GM23338 (cell line): ENCODE measurements around the gene TNFAIP3. TPM values are rescaled to one million over a fixed set of nuclear protein-coding genes. Genes with fewer than 3 reads are reported as not detected.

Source experiments
- ATAC-seq: fragments of 200-7000 bp; cut with Tn5 transposase; 3 replicates; pipeline ENCODE4 v1.9.1; 2020
- DNase-seq: peaks from one replicate; pipeline ENCODE4 v3.0.0-alpha.2; 2015; ENCODE audit warnings: low spot score
- H2AFZ ChIP-seq: fragments of 200-600 bp; sonication (generic); 2 replicates; pipeline ENCODE4 v1.8.0; 2016; ENCODE audit warnings: antibody characterized with exemption, mild to moderate bottlenecking, moderate library complexity
- H3F3A ChIP-seq: fragments of 200-600 bp; sonication (generic); replicated peaks from 2 replicates; pipeline ENCODE4 v1.8.0; 2017; ENCODE audit warnings: antibody characterized with exemption, mixed run types, low read depth
- H3K27ac ChIP-seq: fragments of 200-600 bp; sonication (generic); 2 replicates; pipeline ENCODE4 v1.6.1; 2016; ENCODE audit warnings: low read depth
- H3K27me3 ChIP-seq: fragments of 200-600 bp; sonication (generic); 2 replicates; pipeline ENCODE4 v1.8.0; 2016; ENCODE audit warnings: mild to moderate bottlenecking, mixed run types, moderate library complexity; ENCODE audit not compliant: insufficient read depth
- H3K36me3 ChIP-seq: fragments of 200-600 bp; sonication (generic); 2 replicates; pipeline ENCODE4 v1.8.0; 2016; ENCODE audit warnings: mild to moderate bottlenecking; ENCODE audit not compliant: insufficient read depth
- H3K4me1 ChIP-seq: fragments of 200-600 bp; sonication (generic); 2 replicates; pipeline ENCODE4 v1.8.0; 2016; ENCODE audit warnings: mild to moderate bottlenecking, moderate library complexity; ENCODE audit not compliant: insufficient read depth
- H3K4me2 ChIP-seq: fragments of 200-600 bp; sonication (generic); 2 replicates; pipeline ENCODE4 v1.7.1; 2017; ENCODE audit warnings: mixed run types
- H3K4me3 ChIP-seq: fragments of 200-600 bp; sonication (generic); 2 replicates; pipeline ENCODE4 v1.6.1; 2016; ENCODE audit warnings: mixed run types
- H3K79me2 ChIP-seq: fragments of 200-600 bp; sonication (generic); replicated peaks from 2 replicates; pipeline ENCODE4 v1.8.0; 2017; ENCODE audit warnings: mild to moderate bottlenecking; ENCODE audit not compliant: insufficient read depth
- H3K9me2 ChIP-seq: fragments of 200-600 bp; sonication (generic); 2 replicates; pipeline ENCODE4 v1.8.0; 2017; ENCODE audit not compliant: insufficient read depth
- H4K20me1 ChIP-seq: fragments of 200-600 bp; sonication (generic); replicated peaks from 2 replicates; pipeline ENCODE4 v1.8.0; 2017; ENCODE audit warnings: mild to moderate bottlenecking; ENCODE audit not compliant: insufficient read depth
- H3K27ac Mint-ChIP-seq: 2 replicates; pipeline ENCODE4 v1.8.0; 2020; ENCODE audit warnings: inconsistent platforms, mild to moderate bottlenecking, moderate library complexity, mixed read lengths
- H3K27me3 Mint-ChIP-seq: 3 replicates; pipeline ENCODE4 v1.8.0; 2022; ENCODE audit warnings: low read depth, mild to moderate bottlenecking, moderate library complexity, mixed read lengths, inconsistent platforms; ENCODE audit not compliant: insufficient read depth, poor library complexity
- H3K36me3 Mint-ChIP-seq: 3 replicates; pipeline ENCODE4 v1.8.0; 2021; ENCODE audit warnings: low read depth, mild to moderate bottlenecking, inconsistent platforms, moderate library complexity, mixed read lengths
- H3K4me1 Mint-ChIP-seq: 3 replicates; pipeline ENCODE4 v1.8.0; 2020; ENCODE audit warnings: mild to moderate bottlenecking, inconsistent platforms, mixed read lengths
- H3K4me3 Mint-ChIP-seq: 3 replicates; pipeline ENCODE4 v1.8.0; 2021; ENCODE audit warnings: moderate library complexity, mild to moderate bottlenecking, inconsistent platforms, mixed read lengths
- H3K9me3 Mint-ChIP-seq: 3 replicates; pipeline ENCODE4 v1.8.0; 2020; ENCODE audit warnings: moderate library complexity, mild to moderate bottlenecking, inconsistent platforms, mixed read lengths
- CREB1 ChIP-seq: fragments of 250-450 bp; sonication (Bioruptor Pico); IDR thresholded peaks from 2 replicates; pipeline ENCODE4 v1.5.0; 2020; ENCODE audit warnings: low read depth, mild to moderate bottlenecking, moderate library complexity
- EZH2 ChIP-seq: fragments of 200-600 bp; sonication (generic); IDR thresholded peaks from one replicate; pipeline ENCODE4 v1.8.0; 2017; ENCODE audit warnings: antibody characterized with exemption, mild to moderate bottlenecking, low read depth; ENCODE audit not compliant: unreplicated experiment
- EZH2phosphoT487 ChIP-seq: fragments of 200-600 bp; sonication (generic); IDR thresholded peaks from one replicate; pipeline ENCODE4 v1.8.1; 2018; ENCODE audit warnings: antibody characterized with exemption; ENCODE audit not compliant: unreplicated experiment
- JUNB ChIP-seq: IDR thresholded peaks from one replicate; pipeline ENCODE4 v1.6.1; 2016; ENCODE audit warnings: antibody characterized with exemption; ENCODE audit not compliant: unreplicated experiment
- NANOG ChIP-seq: IDR thresholded peaks from 2 replicates; pipeline ENCODE4 v1.6.1; 2016; ENCODE audit warnings: antibody characterized with exemption, borderline replicate concordance
- POLR2AphosphoS5 ChIP-seq: IDR thresholded peaks from 2 replicates; pipeline ENCODE4 v1.6.1; 2016; ENCODE audit warnings: antibody characterized with exemption, low read depth
- STAT1 ChIP-seq: IDR thresholded peaks from one replicate; pipeline ENCODE4 v1.6.1; 2016; ENCODE audit warnings: antibody characterized with exemption; ENCODE audit not compliant: unreplicated experiment
- ZNF114 ChIP-seq: fragments of 250-450 bp; sonication (Bioruptor Pico); IDR thresholded peaks from 2 replicates; pipeline ENCODE4 v1.5.0; 2020; ENCODE audit warnings: mild to moderate bottlenecking, moderate library complexity
- ZNF331 ChIP-seq: fragments of 250-450 bp; sonication (Bioruptor Pico); IDR thresholded peaks from 2 replicates; pipeline ENCODE4 v1.5.0; 2020; ENCODE audit warnings: low read depth, mild to moderate bottlenecking, moderate library complexity
- ZNF462 ChIP-seq: fragments of 250-450 bp; sonication (Bioruptor Pico); IDR thresholded peaks from 2 replicates; pipeline ENCODE4 v1.5.0; 2020; ENCODE audit warnings: mild to moderate bottlenecking, moderate library complexity
- polyA plus RNA-seq: library from polyadenylated mRNA; unstranded; fragments of >200 nt; fragmentation: Nextera tagmentation; extraction: Ambion mirVana; gene quantifications from 2 replicates; pipeline ENCODE4 v1.2.1, GENCODE V29; 2016
- total RNA-seq: library from RNA; depleted of rRNA; stranded (reverse); fragments of >200 nt; shearing (Covaris generic); gene quantifications from 2 replicates; pipeline ENCODE4 v1.2.3, GENCODE V29; 2014
- TF ChIP-seq, protein P1 (sequence below), 2 experiments: fragments of 200-600 bp in 1 of 2; sonication (generic) in 1 of 2; conservative IDR thresholded peaks; 2 replicates each; pipeline versions ENCODE4 v1.5.1 to v1.6.1; 2016 to 2017; ENCODE audit warnings: antibody characterized with exemption in 2 of 2, low read depth in 2 of 2, mild to moderate bottlenecking in 2 of 2, moderate library complexity in 1 of 2
- TF ChIP-seq, protein P2 (sequence below): IDR thresholded peaks from one replicate; pipeline ENCODE4 v1.6.1; 2018; ENCODE audit warnings: antibody characterized with exemption; ENCODE audit not compliant: unreplicated experiment

The TNFAIP3 gene
- total and polyA plus RNA-seq, 2 experiments from 2014 or later: 2.1 to 2.3 TPM

DNA sequence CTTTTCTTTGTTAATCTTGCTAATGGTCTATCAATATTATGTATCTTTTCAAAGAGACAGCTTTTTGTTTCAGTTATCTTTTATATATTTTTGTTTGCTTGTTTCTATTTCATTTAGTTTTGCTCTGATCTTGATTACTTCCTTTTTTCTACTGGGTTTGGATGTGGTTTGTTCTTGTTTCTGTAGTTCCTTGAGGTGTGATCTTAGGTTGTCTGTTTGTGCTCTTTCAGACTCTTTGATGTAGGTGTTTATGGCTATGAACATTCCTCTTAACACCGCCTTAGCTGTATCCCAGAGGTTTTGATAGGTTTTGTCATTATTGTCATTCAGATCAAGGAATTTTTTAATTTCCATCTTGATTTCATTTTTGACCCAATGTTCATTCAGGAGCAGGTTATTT lies 26.8 kb upstream of the TNFAIP3 start (continued):
- TF ChIP-seq ZNF462 (CRISPR knock-in tag): no peak
- no peak for TF ChIP-seq EZH2
- TF ChIP-seq, protein P1, sequence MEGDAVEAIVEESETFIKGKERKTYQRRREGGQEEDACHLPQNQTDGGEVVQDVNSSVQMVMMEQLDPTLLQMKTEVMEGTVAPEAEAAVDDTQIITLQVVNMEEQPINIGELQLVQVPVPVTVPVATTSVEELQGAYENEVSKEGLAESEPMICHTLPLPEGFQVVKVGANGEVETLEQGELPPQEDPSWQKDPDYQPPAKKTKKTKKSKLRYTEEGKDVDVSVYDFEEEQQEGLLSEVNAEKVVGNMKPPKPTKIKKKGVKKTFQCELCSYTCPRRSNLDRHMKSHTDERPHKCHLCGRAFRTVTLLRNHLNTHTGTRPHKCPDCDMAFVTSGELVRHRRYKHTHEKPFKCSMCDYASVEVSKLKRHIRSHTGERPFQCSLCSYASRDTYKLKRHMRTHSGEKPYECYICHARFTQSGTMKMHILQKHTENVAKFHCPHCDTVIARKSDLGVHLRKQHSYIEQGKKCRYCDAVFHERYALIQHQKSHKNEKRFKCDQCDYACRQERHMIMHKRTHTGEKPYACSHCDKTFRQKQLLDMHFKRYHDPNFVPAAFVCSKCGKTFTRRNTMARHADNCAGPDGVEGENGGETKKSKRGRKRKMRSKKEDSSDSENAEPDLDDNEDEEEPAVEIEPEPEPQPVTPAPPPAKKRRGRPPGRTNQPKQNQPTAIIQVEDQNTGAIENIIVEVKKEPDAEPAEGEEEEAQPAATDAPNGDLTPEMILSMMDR (conservative IDR thresholded peaks at IDR 0.05; ENCODE audit: low read depth in 2 of 2): no peak
- TF ChIP-seq CREB1: no peak
- no peak for TF ChIP-seq EZH2phosphoT487
- no peak for TF ChIP-seq ZNF331
- no peak for TF ChIP-seq POLR2AphosphoS5

- Histone ChIP-seq H3K4me1 (0 out of 2 replicates have a peak, but pooled peaks cover 4% of the 10 kb centered on the region), H2AFZ (no peak overlapping the region), H3K79me2 (no peaks in the 10 kb centered on the region), H4K20me1 (no peaks in the 10 kb centered on the region), H3K27me3 (no peaks in the 10 kb centered on the region), H3K36me3 (no peaks in the 10 kb centered on the region), H3K4me3 (no peak overlapping the region), H3F3A (no peaks in the 10 kb centered on the region), H3K9me2 (peaks cover 22% of the 10 kb centered on the region), H3K27ac (no peak overlapping the region), H3K4me2 (no peak overlapping the region)
- DNase-seq: no peak
- H3K36me3 Mint-ChIP-seq: no peaks in the 10 kb centered on the region; the same call in 2 of the 3 replicates
- H3K9me3 Mint-ChIP-seq: peaks cover 12% of the 10 kb centered on the region; the same call in 2 of the 3 replicates
- H3K27ac Mint-ChIP-seq: no peak overlapping the region
- ATAC-seq: no peak
- no peak for TF ChIP-seq CREB1
- TF ChIP-seq, protein P2, sequence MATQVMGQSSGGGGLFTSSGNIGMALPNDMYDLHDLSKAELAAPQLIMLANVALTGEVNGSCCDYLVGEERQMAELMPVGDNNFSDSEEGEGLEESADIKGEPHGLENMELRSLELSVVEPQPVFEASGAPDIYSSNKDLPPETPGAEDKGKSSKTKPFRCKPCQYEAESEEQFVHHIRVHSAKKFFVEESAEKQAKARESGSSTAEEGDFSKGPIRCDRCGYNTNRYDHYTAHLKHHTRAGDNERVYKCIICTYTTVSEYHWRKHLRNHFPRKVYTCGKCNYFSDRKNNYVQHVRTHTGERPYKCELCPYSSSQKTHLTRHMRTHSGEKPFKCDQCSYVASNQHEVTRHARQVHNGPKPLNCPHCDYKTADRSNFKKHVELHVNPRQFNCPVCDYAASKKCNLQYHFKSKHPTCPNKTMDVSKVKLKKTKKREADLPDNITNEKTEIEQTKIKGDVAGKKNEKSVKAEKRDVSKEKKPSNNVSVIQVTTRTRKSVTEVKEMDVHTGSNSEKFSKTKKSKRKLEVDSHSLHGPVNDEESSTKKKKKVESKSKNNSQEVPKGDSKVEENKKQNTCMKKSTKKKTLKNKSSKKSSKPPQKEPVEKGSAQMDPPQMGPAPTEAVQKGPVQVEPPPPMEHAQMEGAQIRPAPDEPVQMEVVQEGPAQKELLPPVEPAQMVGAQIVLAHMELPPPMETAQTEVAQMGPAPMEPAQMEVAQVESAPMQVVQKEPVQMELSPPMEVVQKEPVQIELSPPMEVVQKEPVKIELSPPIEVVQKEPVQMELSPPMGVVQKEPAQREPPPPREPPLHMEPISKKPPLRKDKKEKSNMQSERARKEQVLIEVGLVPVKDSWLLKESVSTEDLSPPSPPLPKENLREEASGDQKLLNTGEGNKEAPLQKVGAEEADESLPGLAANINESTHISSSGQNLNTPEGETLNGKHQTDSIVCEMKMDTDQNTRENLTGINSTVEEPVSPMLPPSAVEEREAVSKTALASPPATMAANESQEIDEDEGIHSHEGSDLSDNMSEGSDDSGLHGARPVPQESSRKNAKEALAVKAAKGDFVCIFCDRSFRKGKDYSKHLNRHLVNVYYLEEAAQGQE: no peak
- TF ChIP-seq JUNB: no peak
- TF ChIP-seq NANOG: no peak
- no peak for TF ChIP-seq EZH2phosphoT487
- no peak for TF ChIP-seq ZNF331
- TF ChIP-seq EZH2: no peak
- no peak for TF ChIP-seq STAT1
- TF ChIP-seq ZNF114 (CRISPR knock-in tag): no peak
- peaks cover 5% of the 10 kb centered on the region for H3K27me3 Mint-ChIP-seq
- no peaks in the 10 kb centered on the region for H3K4me1 Mint-ChIP-seq
- no peak overlapping the region for H3K4me3 Mint-ChIP-seq
Measured at GRCh38 chr6:137843211-137843610, 23.8 kb upstream of the TNFAIP3 start.
